Measurements from ENCODE around the gene OSBPL5. TPM values are rescaled to one million over a fixed set of nuclear protein-coding genes. Genes with fewer than 3 reads are reported as not detected.

OSBPL5 gene
- total RNA-seq, 1 experiment from 2014 or later: 21.1 TPM

DNA sequence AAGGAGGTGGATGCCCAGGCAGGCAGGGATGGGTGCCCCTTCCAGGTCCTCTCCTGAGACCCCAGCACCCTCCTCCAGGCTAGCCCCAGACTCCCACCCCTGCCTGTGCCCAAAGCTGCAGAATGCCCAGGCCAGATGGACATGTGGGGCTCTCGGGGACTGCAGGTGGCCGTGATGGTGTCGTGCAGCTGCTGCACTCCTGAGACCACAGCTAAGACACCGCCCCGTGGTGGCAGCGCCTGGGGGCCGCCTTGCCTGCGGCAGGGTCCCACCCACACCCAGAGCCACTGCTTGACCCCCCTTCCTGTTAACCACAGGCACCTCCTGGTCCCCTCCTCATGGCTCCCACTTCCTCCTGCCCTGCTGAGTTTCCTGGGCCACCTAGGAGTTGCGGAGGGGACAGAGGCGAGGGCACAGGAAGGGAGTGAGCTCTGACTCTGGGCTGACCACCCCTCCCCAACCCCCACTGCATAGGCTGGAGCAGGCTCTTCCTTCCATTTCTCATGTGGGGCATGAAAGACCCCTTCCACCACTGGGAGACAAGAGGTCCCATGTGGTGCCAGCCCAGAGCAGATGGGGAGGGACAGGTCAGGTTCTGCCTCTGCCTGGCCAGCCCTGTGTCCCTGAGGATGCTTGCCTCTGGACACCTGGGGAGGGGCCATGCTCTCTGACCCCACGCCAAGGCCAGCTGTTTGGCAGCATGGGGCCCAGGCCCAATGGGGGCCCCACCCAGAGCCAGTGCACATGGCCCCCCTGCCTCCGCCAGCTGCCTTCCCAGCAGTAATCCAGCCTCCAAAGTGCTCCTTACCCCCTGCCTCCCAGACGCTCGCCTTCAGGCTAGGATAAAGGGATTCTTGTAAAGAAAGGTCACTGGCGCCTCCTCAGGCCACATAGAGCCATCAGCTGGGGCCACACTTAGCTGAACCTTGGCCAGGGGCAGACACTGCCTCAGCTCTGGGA, 29.3 kb downstream of the OSBPL5 start:
- DNase-seq: peak; percentile 86
- H3K27me3 ChIP-seq (ENCODE audit: control insufficient read depth, insufficient read depth, low read length): no peaks in the 10 kb centered on the region
- H3K4me3 ChIP-seq (ENCODE audit: insufficient read depth, low read depth, low read length): no peak overlapping the region
- H3K36me3 ChIP-seq (replicated peaks; ENCODE audit: control insufficient read depth, insufficient read depth, low read length): no peaks in the 10 kb centered on the region

GRCh38 chr11:3134651-3135480, 30.2 kb downstream of the OSBPL5 start:
- Histone ChIP-seq H3K27me3 (ENCODE audit: control insufficient read depth, insufficient read depth, low read length) (no peaks in the 10 kb centered on the region), H3K4me3 (ENCODE audit: insufficient read depth, low read depth, low read length) (no peak overlapping the region), H3K36me3 (replicated peaks; ENCODE audit: control insufficient read depth, insufficient read depth, low read length) (no peaks in the 10 kb centered on the region)
- peak; percentile 62 for DNase-seq

DNA sequence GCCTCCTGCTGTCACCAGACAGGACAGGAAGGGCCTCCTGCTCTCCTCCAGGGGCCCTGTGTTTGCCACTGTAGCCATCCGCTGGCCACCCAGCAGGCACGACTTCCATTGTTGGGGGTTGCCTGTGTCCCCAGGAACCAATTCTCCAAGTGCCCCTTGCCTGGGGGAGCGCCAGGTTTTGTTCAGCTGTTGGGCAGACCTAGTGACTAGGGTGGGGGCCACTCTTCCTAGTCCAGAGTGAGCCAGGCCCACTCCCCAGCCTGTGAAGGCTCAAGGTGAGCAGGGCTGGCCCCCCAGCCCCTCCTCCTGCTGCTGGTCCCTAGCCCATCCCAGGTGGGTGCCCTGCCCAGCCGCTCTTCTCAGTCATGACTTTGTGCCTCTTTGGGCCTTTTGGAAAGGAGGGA, 30.9 kb downstream of the OSBPL5 start:
- Histone ChIP-seq H3K4me3 (ENCODE audit: insufficient read depth, low read depth, low read length) (no peak overlapping the region), H3K36me3 (replicated peaks; ENCODE audit: control insufficient read depth, insufficient read depth, low read length) (no peaks in the 10 kb centered on the region), H3K27me3 (ENCODE audit: control insufficient read depth, insufficient read depth, low read length) (no peaks in the 10 kb centered on the region)
- DNase-seq: peak; percentile 32

DNA sequence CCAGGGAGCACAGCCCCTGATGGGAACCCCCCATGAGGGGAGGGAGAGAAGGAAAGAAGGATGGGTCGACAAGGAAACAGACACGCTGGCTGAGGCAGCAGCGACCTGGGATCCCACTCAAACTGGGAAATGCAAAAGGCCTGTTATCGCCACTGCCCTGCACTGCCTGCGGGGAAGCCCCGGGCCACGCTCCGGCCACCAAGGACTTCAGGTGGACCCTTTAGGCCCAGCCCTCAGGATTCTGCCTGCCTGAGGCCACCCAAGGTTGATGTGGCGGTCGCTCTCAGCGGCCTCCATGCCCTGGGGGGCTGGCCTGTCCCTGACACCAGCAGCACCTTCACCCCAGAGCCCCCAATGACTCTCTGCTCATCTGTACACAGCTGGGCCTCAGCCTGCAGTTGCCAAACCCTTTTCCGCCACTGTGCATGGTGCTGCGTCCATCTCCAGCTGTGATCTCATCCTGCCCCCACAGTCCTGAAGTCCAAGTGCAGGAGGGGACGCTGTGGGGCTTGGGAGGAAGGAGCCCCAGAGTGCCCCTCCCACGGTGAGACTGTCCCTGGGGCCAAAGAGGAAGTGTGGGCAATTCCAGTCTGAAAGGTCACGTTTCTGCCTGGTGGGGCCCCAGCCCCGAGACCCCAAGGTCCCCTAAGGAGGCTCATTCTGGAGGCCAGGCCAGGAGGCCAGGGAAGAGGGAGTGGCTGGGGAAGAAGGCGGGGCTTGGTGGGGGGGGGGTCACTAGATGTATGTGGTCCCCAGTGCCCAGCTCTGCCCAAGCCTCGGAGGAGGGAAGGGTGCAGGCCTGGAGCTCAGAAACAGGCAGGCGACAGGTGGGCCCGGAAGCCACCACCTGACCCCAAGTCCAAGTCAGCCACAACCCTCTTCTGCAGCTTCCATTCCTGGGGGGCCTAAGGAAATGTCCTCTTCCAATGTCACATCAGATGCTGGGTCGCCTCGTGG, 31.6 kb downstream of the OSBPL5 start:
- peak; percentile 51 for DNase-seq
- Histone ChIP-seq H3K4me3 (ENCODE audit: insufficient read depth, low read depth, low read length) (no peak overlapping the region), H3K27me3 (ENCODE audit: control insufficient read depth, insufficient read depth, low read length) (no peaks in the 10 kb centered on the region), H3K36me3 (replicated peaks; ENCODE audit: control insufficient read depth, insufficient read depth, low read length) (no peaks in the 10 kb centered on the region)

- H3K27me3 ChIP-seq (ENCODE audit: control insufficient read depth, insufficient read depth, low read length): no peaks in the 10 kb centered on the region
- H3K36me3 ChIP-seq (replicated peaks; ENCODE audit: control insufficient read depth, insufficient read depth, low read length): no peaks in the 10 kb centered on the region
- no peak overlapping the region for H3K4me3 ChIP-seq (ENCODE audit: insufficient read depth, low read depth, low read length)
- peak; percentile 39 for DNase-seq
Measured at GRCh38 chr11:3132831-3133260, 32.3 kb downstream of the OSBPL5 start.

GRCh38 chr11:3132271-3132781, 32.8 kb downstream of the OSBPL5 start:
- no peaks in the 10 kb centered on the region for H3K36me3 ChIP-seq (replicated peaks; ENCODE audit: control insufficient read depth, insufficient read depth, low read length)
- DNase-seq: peak; percentile 32
- H3K27me3 ChIP-seq (ENCODE audit: control insufficient read depth, insufficient read depth, low read length): no peaks in the 10 kb centered on the region
- no peak overlapping the region for H3K4me3 ChIP-seq (ENCODE audit: insufficient read depth, low read depth, low read length)

GRCh38 chr11:3131330-3131941, 33.7 kb downstream of the OSBPL5 start:
- no peaks in the 10 kb centered on the region for H3K36me3 ChIP-seq (replicated peaks; ENCODE audit: control insufficient read depth, insufficient read depth, low read length)

GRCh38 chr11:3130269-3131071, 34.6 kb downstream of the OSBPL5 start:
- Histone ChIP-seq H3K27me3 (ENCODE audit: control insufficient read depth, insufficient read depth, low read length) (no peaks in the 10 kb centered on the region), H3K36me3 (replicated peaks; ENCODE audit: control insufficient read depth, insufficient read depth, low read length) (no peaks in the 10 kb centered on the region), H3K4me3 (ENCODE audit: insufficient read depth, low read depth, low read length) (no peak overlapping the region)
- peak; percentile 56 for DNase-seq

More at GRCh38 chr11:3131330-3131941, 33.7 kb downstream of the OSBPL5 start:
- Histone ChIP-seq H3K4me3 (ENCODE audit: insufficient read depth, low read depth, low read length) (no peak overlapping the region), H3K27me3 (ENCODE audit: control insufficient read depth, insufficient read depth, low read length) (no peaks in the 10 kb centered on the region)
- DNase-seq: no peak

DNA sequence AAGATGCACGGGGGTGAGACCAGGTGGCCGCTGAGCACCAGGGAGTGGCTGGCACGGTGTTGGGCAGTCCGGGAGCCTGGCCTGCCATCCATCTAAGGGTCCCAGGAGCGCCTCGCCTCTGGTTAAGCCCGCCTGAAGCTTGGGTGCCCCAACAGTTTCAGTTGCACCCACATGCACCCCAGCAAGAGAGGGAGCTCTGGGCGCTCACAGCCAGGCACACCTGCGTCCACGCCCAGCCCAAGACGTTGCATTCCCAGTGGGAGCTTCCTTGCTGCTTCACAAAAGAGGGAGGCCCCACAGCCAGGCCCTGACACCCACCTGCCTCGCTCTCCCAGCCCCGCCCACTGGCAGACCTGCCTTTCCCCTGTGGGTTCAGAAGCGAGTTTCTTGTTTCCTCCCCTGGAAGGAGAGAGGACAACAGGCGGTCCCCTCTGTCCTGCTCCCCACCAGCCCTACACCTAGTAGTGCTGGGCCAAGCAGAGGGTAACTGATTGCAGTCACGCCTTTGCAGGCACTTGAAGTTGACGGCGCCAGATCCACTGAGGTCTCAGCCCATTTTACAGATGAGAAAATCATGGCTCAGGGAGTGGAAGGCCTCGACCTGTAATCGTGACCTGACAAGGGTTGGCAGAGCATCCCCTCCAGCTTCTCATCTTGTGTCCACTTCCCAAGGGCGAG, 35.4 kb downstream of the OSBPL5 start:
- no peaks in the 10 kb centered on the region for H3K27me3 ChIP-seq (ENCODE audit: control insufficient read depth, insufficient read depth, low read length)
- DNase-seq: peak; percentile 37
- H3K4me3 ChIP-seq (ENCODE audit: insufficient read depth, low read depth, low read length): no peak overlapping the region
- H3K36me3 ChIP-seq (replicated peaks; ENCODE audit: control insufficient read depth, insufficient read depth, low read length): no peaks in the 10 kb centered on the region

DNA sequence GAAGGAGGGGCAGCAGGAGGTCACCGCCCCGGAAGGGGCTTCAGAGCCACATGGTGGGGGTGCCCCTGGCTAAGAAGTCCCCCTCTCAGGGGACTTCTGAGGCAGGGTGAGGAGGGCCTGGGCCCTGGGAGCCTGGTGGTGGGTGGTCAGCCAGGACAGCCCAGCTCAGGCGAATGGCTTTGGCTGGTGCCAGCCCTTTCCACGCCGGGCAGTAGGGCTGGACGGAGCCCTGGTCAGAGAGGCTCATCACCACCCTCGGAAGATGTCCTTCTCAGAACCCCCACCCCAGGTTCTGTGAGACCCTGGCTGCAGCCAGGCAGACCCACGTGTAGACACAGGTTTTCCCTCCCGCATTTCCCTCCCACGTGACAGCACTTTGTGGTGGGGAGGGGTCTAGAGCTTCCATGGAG, 35.9 kb downstream of the OSBPL5 start:
- Histone ChIP-seq H3K27me3 (ENCODE audit: control insufficient read depth, insufficient read depth, low read length) (no peaks in the 10 kb centered on the region), H3K4me3 (ENCODE audit: insufficient read depth, low read depth, low read length) (no peak overlapping the region), H3K36me3 (replicated peaks; ENCODE audit: control insufficient read depth, insufficient read depth, low read length) (no peaks in the 10 kb centered on the region)
- peak; percentile 40 for DNase-seq

DNA sequence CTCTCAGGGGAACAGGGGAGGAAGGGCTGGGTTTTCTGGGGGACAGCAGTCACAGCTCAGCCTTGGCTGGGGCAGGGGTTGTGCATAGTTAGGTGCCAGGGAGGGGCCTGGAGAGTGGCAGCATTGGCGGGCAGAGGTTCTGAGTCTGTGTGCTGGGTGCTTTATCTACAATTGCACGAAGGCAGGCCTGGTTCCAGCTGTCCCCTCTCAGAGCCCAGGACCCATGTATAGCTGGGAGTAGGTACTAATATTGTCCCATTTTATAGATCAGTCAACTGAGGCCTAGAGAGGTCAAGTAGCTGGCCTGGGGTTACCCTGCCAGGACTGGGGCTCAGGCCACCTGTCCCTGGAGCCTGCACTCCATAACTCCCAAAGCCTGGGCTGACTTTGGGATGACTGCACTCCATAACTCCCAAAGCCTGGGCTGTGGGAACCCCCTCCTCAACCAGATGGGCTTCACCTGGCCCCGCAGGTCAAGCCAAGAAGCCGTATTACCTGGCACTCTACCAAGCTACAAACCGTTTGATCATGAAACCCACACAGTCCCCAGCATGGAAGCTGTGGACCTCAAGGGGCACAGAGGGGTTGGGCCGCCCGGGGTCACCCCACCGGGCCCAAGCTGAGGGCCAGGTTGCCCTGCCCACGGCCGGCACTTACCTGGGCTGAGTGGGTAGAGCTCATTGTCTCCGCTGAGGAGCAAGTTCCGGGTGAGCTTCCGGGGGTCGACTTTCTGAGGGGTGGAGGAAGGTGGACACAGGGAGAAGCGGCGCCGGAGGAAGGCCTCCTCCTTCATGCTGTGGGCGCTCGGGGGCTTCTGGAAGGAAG, 36.5 kb downstream of the OSBPL5 start:
- no peak overlapping the region for H3K4me3 ChIP-seq (ENCODE audit: insufficient read depth, low read depth, low read length)
- H3K27me3 ChIP-seq (ENCODE audit: control insufficient read depth, insufficient read depth, low read length): no peaks in the 10 kb centered on the region
- DNase-seq: no peak
- H3K36me3 ChIP-seq (replicated peaks; ENCODE audit: control insufficient read depth, insufficient read depth, low read length): no peaks in the 10 kb centered on the region
